G401.6 (cell line): ENCODE results near the gene PATE1.

Source experiments
- FAIRE-seq: peaks from 2 replicates; lab custom pipeline; 2012; peaks lifted over from hg19 to GRCh38; lab: Jason Lieb, UNC

The PATE1 gene

DNA sequence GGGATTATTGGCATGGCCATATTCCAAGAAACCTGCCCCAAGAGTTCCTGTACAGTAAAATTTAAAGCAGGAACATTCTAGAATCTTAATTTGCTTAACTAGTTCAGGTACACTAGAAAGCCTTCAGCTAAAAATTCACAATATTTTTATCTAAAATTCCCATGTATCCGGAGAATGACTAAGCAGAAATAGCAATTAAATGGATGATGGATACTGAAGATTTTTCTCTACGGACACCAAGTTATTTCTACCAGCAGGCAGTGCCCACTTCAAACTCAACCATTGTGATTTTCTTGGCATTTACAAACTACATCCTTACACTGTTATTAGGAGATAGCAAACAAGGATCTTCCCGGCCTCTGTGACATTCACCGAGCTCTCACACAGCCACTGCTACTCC lies 44.7 kb downstream of the PATE1 start:
- no peak for FAIRE-seq

DNA sequence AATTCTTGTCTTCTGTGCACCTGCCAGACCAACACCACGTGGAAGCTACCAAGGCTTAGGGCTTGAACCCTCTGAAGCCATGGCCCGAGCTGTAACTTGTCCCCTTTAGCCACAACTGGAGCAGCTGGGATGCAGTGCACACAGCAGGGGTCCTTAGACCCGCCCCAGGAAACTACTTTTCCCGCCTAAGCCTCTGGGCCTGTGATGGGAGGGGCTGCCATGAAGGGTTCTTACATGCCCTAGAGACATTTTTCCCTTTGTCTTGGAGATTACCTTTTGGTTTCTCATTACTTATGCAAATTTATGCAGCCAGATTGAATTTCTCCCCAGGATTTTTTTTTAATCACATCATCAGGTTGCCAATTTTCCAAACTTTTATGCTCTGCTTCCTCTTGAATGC lies 51.6 kb downstream of the PATE1 start:
- no peak for FAIRE-seq
